Hepatocyte (in vitro differentiated cells): ENCODE data around the gene NFE2. TPM values are rescaled to one million over a fixed set of nuclear protein-coding genes. Genes with fewer than 3 reads are reported as not detected.

Source experiments
- DNase-seq: peaks from one replicate; pipeline ENCODE4 v3.0.0-alpha.2; 2016; ENCODE audit warnings: low spot score
- H2AFZ ChIP-seq: fragments of 200-600 bp; sonication (generic); 2 replicates; pipeline ENCODE4 v1.6.0; 2016; ENCODE audit warnings: antibody characterized with exemption, mild to moderate bottlenecking
- H3K27ac ChIP-seq: fragments of 200-600 bp; sonication (generic); 2 replicates; pipeline ENCODE4 v1.5.1; 2016; ENCODE audit warnings: mild to moderate bottlenecking
- H3K27me3 ChIP-seq: fragments of 200-600 bp; sonication (generic); 2 replicates; pipeline ENCODE4 v1.6.1; 2016
- H3K36me3 ChIP-seq: fragments of 200-600 bp; sonication (generic); replicated peaks from 2 replicates; pipeline ENCODE4 v1.5.1; 2016; ENCODE audit warnings: low read depth; ENCODE audit not compliant: insufficient read depth
- H3K4me1 ChIP-seq: fragments of 200-600 bp; sonication (generic); 2 replicates; pipeline ENCODE4 v1.5.1; 2016; ENCODE audit warnings: mild to moderate bottlenecking, moderate library complexity; ENCODE audit not compliant: insufficient read depth
- H3K4me2 ChIP-seq: fragments of 200-600 bp; sonication (generic); 2 replicates; pipeline ENCODE4 v1.6.0; 2016
- H3K4me3 ChIP-seq: fragments of 200-600 bp; sonication (generic); 2 replicates; pipeline ENCODE4 v1.5.1; 2016; ENCODE audit warnings: mild to moderate bottlenecking
- H3K79me2 ChIP-seq: fragments of 200-600 bp; sonication (generic); 2 replicates; pipeline ENCODE4 v1.6.0; 2017; ENCODE audit warnings: mild to moderate bottlenecking
- H3K9me2 ChIP-seq: fragments of 200-600 bp; sonication (generic); replicated peaks from 2 replicates; pipeline ENCODE4 v1.6.0; 2017; ENCODE audit warnings: mild to moderate bottlenecking; ENCODE audit not compliant: insufficient read depth
- H3K9me3 ChIP-seq: fragments of 200-600 bp; sonication (generic); 2 replicates; pipeline ENCODE4 v1.5.1; 2016; ENCODE audit warnings: low read depth, mild to moderate bottlenecking
- H4K20me1 ChIP-seq: fragments of 200-600 bp; sonication (generic); 2 replicates; pipeline ENCODE4 v1.6.0; 2016; ENCODE audit warnings: mild to moderate bottlenecking; ENCODE audit not compliant: insufficient read depth, poor library complexity, severe bottlenecking
- EZH2 ChIP-seq: fragments of 200-600 bp; sonication (generic); IDR thresholded peaks from 2 replicates; pipeline ENCODE4 v1.6.1; 2016; ENCODE audit warnings: antibody characterized with exemption, mild to moderate bottlenecking, borderline replicate concordance
- EZH2phosphoT487 ChIP-seq: fragments of 200-600 bp; sonication (generic); IDR thresholded peaks from one replicate; pipeline ENCODE4 v1.6.1; 2018; ENCODE audit warnings: antibody characterized with exemption, mild to moderate bottlenecking, low read depth, moderate library complexity; ENCODE audit not compliant: unreplicated experiment, severe bottlenecking
- WGBS: methylation state at CpG from one replicate; pipeline ENCODE4 v1.1.6; 2016; ENCODE audit warnings: low lambda C conversion rate; ENCODE audit errors: missing lambda C conversion rate; 5-methylcytosine and 5-hydroxymethylcytosine counted together
- polyA plus RNA-seq: library from polyadenylated mRNA; unstranded; fragments of >200 nt; fragmentation: Nextera tagmentation; extraction: Ambion mirVana; gene quantifications from 2 replicates; pipeline ENCODE4 v1.2.1, GENCODE V29; 2016
- total RNA-seq: library from RNA; depleted of rRNA; stranded (reverse); fragments of >200 nt; gene quantifications from 2 replicates; pipeline ENCODE4 v1.2.3, GENCODE V29; 2014
- TF ChIP-seq, protein P1 (sequence below): fragments of 200-600 bp; sonication (generic); IDR thresholded peaks from 2 replicates; pipeline ENCODE4 v1.5.1; 2016; ENCODE audit warnings: antibody characterized with exemption, mild to moderate bottlenecking; ENCODE audit not compliant: poor library complexity

NFE2 gene
- total and polyA plus RNA-seq, 2 experiments from 2014 or later, result 0.83 TPM; not detected in 1

- TF ChIP-seq EZH2 (no peak), EZH2phosphoT487 (no peak)
- H3K27ac ChIP-seq, result no peak overlapping the region
- H3K4me2 ChIP-seq, result no peak overlapping the region
- no peaks in the 10 kb centered on the region for H3K36me3 ChIP-seq
- H4K20me1 ChIP-seq, result peaks cover 3% of the 10 kb centered on the region
- H2AFZ ChIP-seq, result no peak overlapping the region
- H3K9me3 ChIP-seq, result no peaks in the 10 kb centered on the region
- no peaks in the 10 kb centered on the region for H3K27me3 ChIP-seq
- DNase-seq, result no peak
- WGBS, result 95% methylated on average over 30 of the region's 30 CpGs
- no peak overlapping the region for H3K4me3 ChIP-seq
- no peaks in the 10 kb centered on the region for H3K9me2 ChIP-seq
- no peaks in the 10 kb centered on the region for H3K4me1 ChIP-seq
- no peaks in the 10 kb centered on the region for H3K79me2 ChIP-seq
Measured at GRCh38 chr12:54292083-54292930, 8.5 kb downstream of the NFE2 start.

DNA sequence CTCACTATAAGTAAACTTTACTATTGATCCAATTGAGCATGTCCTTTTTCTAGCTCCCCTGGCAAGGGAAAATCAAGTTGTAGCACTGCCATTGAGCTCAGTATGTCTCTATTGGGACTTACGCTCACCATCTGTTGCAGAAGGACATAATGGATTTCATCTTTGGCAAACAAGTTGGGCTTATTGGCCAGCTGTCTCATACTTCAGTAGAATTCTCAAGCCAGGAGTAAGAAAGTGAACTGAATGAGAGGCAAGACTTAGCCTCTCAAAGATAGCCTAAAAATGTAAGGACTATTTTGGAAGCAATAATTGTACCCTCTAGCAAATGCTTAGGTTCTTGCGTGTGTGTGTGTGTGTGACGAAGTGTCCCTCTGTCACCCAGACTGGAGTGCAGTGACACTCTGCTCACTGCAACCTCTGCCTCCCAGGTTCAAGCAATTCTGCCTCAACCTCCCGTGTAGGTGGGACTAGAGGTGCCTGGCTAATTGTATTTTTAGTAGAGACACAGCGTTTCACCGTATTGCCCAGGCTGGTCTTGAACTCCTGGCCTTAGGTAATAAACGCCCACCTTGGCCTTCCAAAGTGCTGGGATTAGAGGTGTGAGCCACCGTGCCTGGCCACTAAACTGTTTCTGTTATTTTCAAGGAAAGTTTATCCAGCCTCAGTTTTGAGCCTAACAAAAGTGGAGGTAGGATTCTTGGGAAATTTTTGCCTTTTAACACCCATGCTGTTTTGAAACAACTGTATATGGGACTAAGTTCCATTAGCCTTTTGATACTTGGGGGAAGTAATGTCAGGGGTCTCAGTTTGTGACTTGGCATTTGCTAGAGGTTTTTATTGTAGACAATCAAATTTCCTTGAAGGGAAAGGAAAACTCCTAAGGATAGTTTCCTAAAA lies 13.3 kb downstream of the NFE2 start:
- Histone ChIP-seq H4K20me1 (peaks cover 48% of the 10 kb centered on the region), H3K36me3 (no peaks in the 10 kb centered on the region), H2AFZ (no peak overlapping the region), H3K27ac (peak overlapping the region; percentile 54), H3K4me1 (peaks cover 31% of the 10 kb centered on the region), H3K27me3 (no peaks in the 10 kb centered on the region), H3K4me2 (peak overlapping the region; percentile 94), H3K9me2 (no peaks in the 10 kb centered on the region), H3K9me3 (no peaks in the 10 kb centered on the region), H3K79me2 (peaks cover 26% of the 10 kb centered on the region), H3K4me3 (no peak overlapping the region)
- no peak for DNase-seq
- WGBS, result 79% methylated on average over 8 of the region's 8 CpGs
- TF ChIP-seq, protein P1, sequence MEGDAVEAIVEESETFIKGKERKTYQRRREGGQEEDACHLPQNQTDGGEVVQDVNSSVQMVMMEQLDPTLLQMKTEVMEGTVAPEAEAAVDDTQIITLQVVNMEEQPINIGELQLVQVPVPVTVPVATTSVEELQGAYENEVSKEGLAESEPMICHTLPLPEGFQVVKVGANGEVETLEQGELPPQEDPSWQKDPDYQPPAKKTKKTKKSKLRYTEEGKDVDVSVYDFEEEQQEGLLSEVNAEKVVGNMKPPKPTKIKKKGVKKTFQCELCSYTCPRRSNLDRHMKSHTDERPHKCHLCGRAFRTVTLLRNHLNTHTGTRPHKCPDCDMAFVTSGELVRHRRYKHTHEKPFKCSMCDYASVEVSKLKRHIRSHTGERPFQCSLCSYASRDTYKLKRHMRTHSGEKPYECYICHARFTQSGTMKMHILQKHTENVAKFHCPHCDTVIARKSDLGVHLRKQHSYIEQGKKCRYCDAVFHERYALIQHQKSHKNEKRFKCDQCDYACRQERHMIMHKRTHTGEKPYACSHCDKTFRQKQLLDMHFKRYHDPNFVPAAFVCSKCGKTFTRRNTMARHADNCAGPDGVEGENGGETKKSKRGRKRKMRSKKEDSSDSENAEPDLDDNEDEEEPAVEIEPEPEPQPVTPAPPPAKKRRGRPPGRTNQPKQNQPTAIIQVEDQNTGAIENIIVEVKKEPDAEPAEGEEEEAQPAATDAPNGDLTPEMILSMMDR, result no peak
- TF ChIP-seq EZH2 (no peak), EZH2phosphoT487 (no peak)

- H3K79me2 ChIP-seq, result peaks cover 38% of the 10 kb centered on the region
- DNase-seq, result peak; percentile 50
- no peaks in the 10 kb centered on the region for H3K36me3 ChIP-seq
- peaks cover 60% of the 10 kb centered on the region for H4K20me1 ChIP-seq
- peaks cover 35% of the 10 kb centered on the region for H3K4me1 ChIP-seq
- peak overlapping the region; percentile 94 for H3K4me2 ChIP-seq
- H3K27ac ChIP-seq, result peak overlapping the region; percentile 54
- TF ChIP-seq EZH2phosphoT487, result no peak
- TF ChIP-seq, protein P1, result no peak
- TF ChIP-seq EZH2, result no peak
- no peak overlapping the region for H2AFZ ChIP-seq
- no peaks in the 10 kb centered on the region for H3K9me2 ChIP-seq
- 56% methylated on average over 12 of the region's 12 CpGs for WGBS
- H3K27me3 ChIP-seq, result no peaks in the 10 kb centered on the region
- H3K4me3 ChIP-seq, result no peak overlapping the region
- H3K9me3 ChIP-seq, result no peaks in the 10 kb centered on the region
Measured at GRCh38 chr12:54286042-54287030, 14.5 kb downstream of the NFE2 start.
